Peyer's patch (tissue), 4 donors: Measurements from ENCODE around the gene TSPEAR.

Source experiments
- POLR2A ChIP-seq, 2 donors: fragments of 450-650 bp; IDR thresholded peaks; one replicate each; pipeline ENCODE4 v1.5.1; 2017; ENCODE audit warnings: antibody characterized with exemption in 2 of 2, mild to moderate bottlenecking in 2 of 2, moderate library complexity in 2 of 2
- TF ChIP-seq, protein P1 (sequence below), 6 experiments: fragments of 450-650 bp in 4 of 6; fragments of 200-600 bp in 2 of 6; sonication (generic) in 1 of 6; IDR thresholded peaks; one replicate each; pipeline ENCODE4 v1.5.1; 2017 to 2019; ENCODE audit warnings: antibody characterized with exemption in 6 of 6, mild to moderate bottlenecking in 3 of 6, moderate library complexity in 1 of 6

DNA sequence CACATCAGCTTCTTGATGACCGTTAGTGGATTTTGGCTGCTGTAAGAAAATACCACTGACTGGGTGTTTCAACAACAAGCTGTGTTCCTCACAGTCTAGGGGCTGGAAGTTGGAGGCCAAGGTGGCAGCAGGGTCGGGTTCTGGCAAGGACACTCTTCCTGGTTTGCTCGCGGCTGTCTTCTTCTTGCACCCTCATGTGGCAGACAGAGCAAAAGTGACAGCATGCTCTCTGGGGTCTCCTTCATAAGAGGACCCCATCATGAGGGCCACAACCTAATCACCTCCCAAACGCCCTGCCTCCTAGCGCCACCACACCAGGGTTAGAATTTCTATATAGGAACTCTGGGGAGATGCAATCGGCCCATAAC, 18.6 kb upstream of the TSPEAR start:
- no peak for TF ChIP-seq POLR2A (IDR thresholded peaks at IDR 0.05)
- TF ChIP-seq, protein P1, sequence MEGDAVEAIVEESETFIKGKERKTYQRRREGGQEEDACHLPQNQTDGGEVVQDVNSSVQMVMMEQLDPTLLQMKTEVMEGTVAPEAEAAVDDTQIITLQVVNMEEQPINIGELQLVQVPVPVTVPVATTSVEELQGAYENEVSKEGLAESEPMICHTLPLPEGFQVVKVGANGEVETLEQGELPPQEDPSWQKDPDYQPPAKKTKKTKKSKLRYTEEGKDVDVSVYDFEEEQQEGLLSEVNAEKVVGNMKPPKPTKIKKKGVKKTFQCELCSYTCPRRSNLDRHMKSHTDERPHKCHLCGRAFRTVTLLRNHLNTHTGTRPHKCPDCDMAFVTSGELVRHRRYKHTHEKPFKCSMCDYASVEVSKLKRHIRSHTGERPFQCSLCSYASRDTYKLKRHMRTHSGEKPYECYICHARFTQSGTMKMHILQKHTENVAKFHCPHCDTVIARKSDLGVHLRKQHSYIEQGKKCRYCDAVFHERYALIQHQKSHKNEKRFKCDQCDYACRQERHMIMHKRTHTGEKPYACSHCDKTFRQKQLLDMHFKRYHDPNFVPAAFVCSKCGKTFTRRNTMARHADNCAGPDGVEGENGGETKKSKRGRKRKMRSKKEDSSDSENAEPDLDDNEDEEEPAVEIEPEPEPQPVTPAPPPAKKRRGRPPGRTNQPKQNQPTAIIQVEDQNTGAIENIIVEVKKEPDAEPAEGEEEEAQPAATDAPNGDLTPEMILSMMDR (IDR thresholded peaks at IDR 0.05), result no peak
